Vagina (tissue), 2 donors: ENCODE results near the gene KDM1B.

Experiments
- POLR2A ChIP-seq, 2 donors: fragments of 450-650 bp; IDR thresholded peaks; one replicate each; pipeline ENCODE4 v1.6.1; 2017; ENCODE audit warnings: antibody characterized with exemption in 2 of 2, mild to moderate bottlenecking in 2 of 2, moderate library complexity in 2 of 2
- POLR2AphosphoS5 ChIP-seq, 2 donors: sonication (generic); formaldehyde crosslinking; IDR thresholded peaks; one replicate each; pipeline ENCODE4 v1.9.0; 2017; ENCODE audit warnings: antibody characterized with exemption in 2 of 2, mild to moderate bottlenecking in 2 of 2, low read depth in 1 of 2; ENCODE audit not compliant: insufficient read depth in 1 of 2
- TF ChIP-seq, protein P1 (sequence below), 3 experiments: fragments of 450-650 bp in 2 of 3; fragments of 200-600 bp in 1 of 3; sonication (generic) in 1 of 3; IDR thresholded peaks; one replicate each; pipeline ENCODE4 v1.5.1; 2017 to 2019; ENCODE audit warnings: antibody characterized with exemption in 3 of 3, mild to moderate bottlenecking in 2 of 3, moderate library complexity in 2 of 3

DNA sequence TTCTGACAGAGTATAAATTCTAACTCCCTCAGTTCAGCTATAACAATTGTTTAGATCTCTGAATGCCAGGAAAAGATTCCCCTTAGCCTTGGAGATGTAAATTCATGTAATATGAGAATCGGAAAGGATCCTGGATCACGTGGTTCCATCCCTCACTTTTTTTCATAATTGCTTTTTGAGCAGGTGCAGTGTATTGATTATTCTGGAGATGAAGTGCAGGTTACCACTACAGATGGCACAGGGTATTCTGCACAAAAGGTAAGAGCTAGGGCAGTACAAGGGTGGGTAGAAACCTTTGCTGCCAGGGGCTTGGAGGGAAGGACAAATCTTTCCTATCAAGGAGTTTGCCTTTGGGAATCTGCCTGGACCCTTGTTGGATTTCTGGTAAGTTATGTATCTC is 52.7 kb downstream of the KDM1B start:
- TF ChIP-seq POLR2AphosphoS5 (IDR thresholded peaks at IDR 0.05; ENCODE audit: insufficient read depth in 1 of 2, low read depth in 1 of 2) (no peak), POLR2A (IDR thresholded peaks at IDR 0.05) (no peak)
- TF ChIP-seq, protein P1, sequence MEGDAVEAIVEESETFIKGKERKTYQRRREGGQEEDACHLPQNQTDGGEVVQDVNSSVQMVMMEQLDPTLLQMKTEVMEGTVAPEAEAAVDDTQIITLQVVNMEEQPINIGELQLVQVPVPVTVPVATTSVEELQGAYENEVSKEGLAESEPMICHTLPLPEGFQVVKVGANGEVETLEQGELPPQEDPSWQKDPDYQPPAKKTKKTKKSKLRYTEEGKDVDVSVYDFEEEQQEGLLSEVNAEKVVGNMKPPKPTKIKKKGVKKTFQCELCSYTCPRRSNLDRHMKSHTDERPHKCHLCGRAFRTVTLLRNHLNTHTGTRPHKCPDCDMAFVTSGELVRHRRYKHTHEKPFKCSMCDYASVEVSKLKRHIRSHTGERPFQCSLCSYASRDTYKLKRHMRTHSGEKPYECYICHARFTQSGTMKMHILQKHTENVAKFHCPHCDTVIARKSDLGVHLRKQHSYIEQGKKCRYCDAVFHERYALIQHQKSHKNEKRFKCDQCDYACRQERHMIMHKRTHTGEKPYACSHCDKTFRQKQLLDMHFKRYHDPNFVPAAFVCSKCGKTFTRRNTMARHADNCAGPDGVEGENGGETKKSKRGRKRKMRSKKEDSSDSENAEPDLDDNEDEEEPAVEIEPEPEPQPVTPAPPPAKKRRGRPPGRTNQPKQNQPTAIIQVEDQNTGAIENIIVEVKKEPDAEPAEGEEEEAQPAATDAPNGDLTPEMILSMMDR (IDR thresholded peaks at IDR 0.05), result no peak
